Ishikawa (cell line): ENCODE results near the gene RMI1.

Experiments
- CEBPB ChIP-seq: IDR thresholded peaks from 2 replicates; pipeline ENCODE4 v1.6.1; 2012
- CREB1 ChIP-seq: IDR thresholded peaks from 2 replicates; pipeline ENCODE4 v1.6.1; 2012; ENCODE audit warnings: low read depth
- EGR1 ChIP-seq: IDR thresholded peaks from 2 replicates; pipeline ENCODE4 v1.6.1; 2012
- EP300 ChIP-seq: IDR thresholded peaks from 2 replicates; pipeline ENCODE4 v1.6.1; 2012; ENCODE audit warnings: borderline replicate concordance
- FOXM1 ChIP-seq: IDR thresholded peaks from 2 replicates; pipeline ENCODE4 v1.6.1; 2012; ENCODE audit warnings: low read depth, borderline replicate concordance
- MAX ChIP-seq: IDR thresholded peaks from 2 replicates; pipeline ENCODE4 v1.6.1; 2012
- NFIC ChIP-seq: IDR thresholded peaks from 2 replicates; pipeline ENCODE4 v1.6.1; 2012
- RAD21 ChIP-seq: IDR thresholded peaks from 2 replicates; pipeline ENCODE4 v1.6.1; 2012; ENCODE audit warnings: low read depth
- REST ChIP-seq: IDR thresholded peaks from 2 replicates; pipeline ENCODE4 v1.6.1; 2012; ENCODE audit warnings: low read depth, mild to moderate bottlenecking
- TAF1 ChIP-seq: IDR thresholded peaks from 2 replicates; pipeline ENCODE4 v1.6.1; 2012; ENCODE audit warnings: low read depth, mild to moderate bottlenecking
- TCF12 ChIP-seq: IDR thresholded peaks from 2 replicates; pipeline ENCODE4 v1.6.1; 2012; ENCODE audit warnings: low read depth
- TEAD4 ChIP-seq: IDR thresholded peaks from 2 replicates; pipeline ENCODE4 v1.6.1; 2012
- USF1 ChIP-seq: IDR thresholded peaks from 2 replicates; pipeline ENCODE4 v1.6.1; 2012
- YY1 ChIP-seq: IDR thresholded peaks from 2 replicates; pipeline ENCODE4 v1.6.1; 2012; ENCODE audit warnings: low read depth
- ZBTB7A ChIP-seq: IDR thresholded peaks from 2 replicates; pipeline ENCODE4 v1.6.1; 2012; ENCODE audit warnings: low read depth

Gene RMI1

GRCh38 chr9:83979812-83980394, 702 bp upstream of the RMI1 start, which contains the start of gene HNRNPK:
HNRNPK (minus strand) TSS chr9:83980215; CDS start chr9:83978252, 1,963 bp downstream.
- no peak for TF ChIP-seq USF1
- TF ChIP-seq RAD21, result no peak
- TF ChIP-seq EGR1, result peak; percentile 57
- 0 out of 2 replicates have a peak, but pooled peaks have one; percentile 50 for TF ChIP-seq ZBTB7A
- TF ChIP-seq TAF1, result peak; percentile 78
- 0 out of 2 replicates have a peak, but pooled peaks have one; percentile 51 for TF ChIP-seq TCF12
- peak; percentile 79; the same call in 1 of the 2 replicates for TF ChIP-seq YY1
- peak; percentile 46; the same call in 1 of the 2 replicates for TF ChIP-seq NFIC
- TF ChIP-seq TEAD4, result no peak
- TF ChIP-seq REST, result no peak; the same call in 1 of the 2 replicates
- TF ChIP-seq CEBPB, result no peak; the same call in 1 of the 2 replicates
- no peak for TF ChIP-seq EP300
- TF ChIP-seq MAX, result peak; percentile 9; the same call in 1 of the 2 replicates
- no peak for TF ChIP-seq FOXM1
- peak; percentile 71 for TF ChIP-seq CREB1

DNA sequence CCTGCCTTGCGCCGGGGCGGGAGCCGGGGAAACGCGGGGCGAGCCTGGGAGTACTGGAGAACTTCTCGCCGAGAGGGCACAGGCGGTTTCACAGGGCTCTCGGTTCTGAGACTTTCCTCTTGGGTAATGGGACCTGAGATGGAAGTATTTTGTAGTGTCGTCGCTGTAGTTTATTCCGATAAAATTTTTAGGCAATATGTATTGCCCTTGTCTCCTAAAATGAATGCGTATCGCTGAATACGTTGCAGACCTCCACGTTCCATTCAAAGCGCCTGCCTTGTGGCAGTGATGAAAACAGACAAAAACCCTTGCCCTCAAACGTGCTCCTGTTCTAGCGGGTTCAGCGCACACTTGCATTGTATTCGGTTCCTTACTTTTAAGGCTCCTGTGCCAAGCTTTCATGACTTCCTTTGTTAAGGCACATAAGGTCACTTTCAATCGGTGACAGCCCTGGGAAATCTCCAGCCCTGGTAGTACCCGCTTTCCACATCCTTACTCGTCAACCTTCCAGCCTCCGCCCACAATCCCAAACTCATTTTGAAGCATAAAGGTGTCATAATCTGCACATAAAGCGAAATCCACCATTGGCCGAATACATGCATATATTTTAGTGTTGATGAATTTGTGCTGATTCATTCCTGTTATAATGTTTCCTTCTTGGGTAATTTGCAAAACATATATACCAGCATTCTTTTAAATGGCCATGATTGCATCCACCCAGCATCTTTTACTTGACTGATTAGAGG, 694 bp downstream of the RMI1 start:
- TF ChIP-seq CREB1 (no peak), TCF12 (no peak), TEAD4 (no peak), CEBPB (no peak), ZBTB7A (no peak), NFIC (no peak), EGR1 (no peak), USF1 (no peak), RAD21 (no peak), YY1 (no peak), EP300 (no peak), FOXM1 (no peak), MAX (no peak), REST (no peak), TAF1 (no peak; the same call in 1 of the 2 replicates)

DNA sequence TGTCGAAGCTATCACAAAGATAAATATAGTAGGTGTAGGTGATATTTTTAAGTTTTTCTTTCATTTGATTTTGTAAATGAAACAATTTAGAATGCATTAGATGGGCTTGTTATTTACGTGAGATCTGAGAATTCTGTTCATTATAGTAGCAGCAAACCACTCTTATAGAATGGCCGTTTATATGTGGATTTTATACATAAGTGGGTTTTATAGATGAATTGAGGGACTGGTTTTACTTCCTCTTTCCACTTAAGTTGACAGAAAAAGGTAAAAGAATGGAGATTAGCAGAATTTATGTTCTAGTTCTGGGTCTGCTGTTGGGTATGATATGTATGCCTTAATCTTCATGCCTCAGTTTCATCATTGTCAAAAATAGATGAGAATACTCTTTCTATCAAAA, 5.6 kb downstream of the RMI1 start:
- no peak for TF ChIP-seq YY1
- TF ChIP-seq FOXM1, result no peak
- no peak for TF ChIP-seq REST
- TF ChIP-seq ZBTB7A, result no peak
- TF ChIP-seq NFIC, result no peak

DNA sequence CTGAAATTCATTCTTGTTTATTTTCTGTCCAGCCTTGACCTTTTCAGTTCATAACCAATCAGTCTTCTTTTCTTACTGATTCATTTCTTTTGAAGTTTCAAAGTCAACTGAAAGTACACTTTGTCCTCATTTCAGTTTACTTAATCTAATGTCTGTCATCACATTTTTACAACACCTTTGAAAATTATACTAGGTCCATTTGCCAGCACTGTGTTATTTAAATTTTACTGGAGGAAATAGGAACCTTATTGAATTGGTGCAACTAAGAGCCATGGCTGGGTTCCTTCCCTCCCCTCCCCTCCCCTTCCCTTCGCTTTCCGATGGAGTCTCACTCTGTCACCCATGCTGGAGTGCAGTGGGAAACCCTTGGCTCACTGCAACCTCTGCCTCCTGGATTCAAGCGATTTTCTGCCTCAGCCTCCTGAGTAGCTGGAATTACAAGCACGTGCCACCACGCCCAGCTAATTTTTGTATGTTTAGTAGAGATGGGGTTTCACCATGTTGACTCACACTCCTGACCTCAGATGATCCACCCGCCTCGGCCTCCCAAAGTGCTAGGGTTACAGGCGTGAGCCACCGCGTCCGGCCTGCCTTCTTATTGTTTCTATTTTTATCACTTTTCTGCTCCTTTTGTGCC, 6.3 kb downstream of the RMI1 start:
- TF ChIP-seq FOXM1, result no peak
- TF ChIP-seq TCF12, result peak; percentile 47; the same call in 1 of the 2 replicates
- peak; percentile 67 for TF ChIP-seq TEAD4
- TF ChIP-seq USF1, result peak; percentile 44; the same call in 1 of the 2 replicates
- no peak for TF ChIP-seq CREB1
- no peak for TF ChIP-seq TAF1
- TF ChIP-seq YY1, result no peak
- TF ChIP-seq EP300, result peak; percentile 45; the same call in 1 of the 2 replicates
- TF ChIP-seq EGR1, result no peak
- TF ChIP-seq CEBPB, result no peak
- peak; percentile 67; the same call in 1 of the 2 replicates for TF ChIP-seq MAX
- no peak for TF ChIP-seq RAD21
